Epithelial cell of umbilical artery (primary cell): ENCODE data around the gene ERP27. TPM values are rescaled to one million over a fixed set of nuclear protein-coding genes. Genes with fewer than 3 reads are reported as not detected.

Source experiments
- total RNA-seq: library from RNA; depleted of rRNA; stranded (reverse); fragments of >200 nt; gene quantifications from 2 replicates; pipeline ENCODE4 v1.2.3, GENCODE V29; 2014

The ERP27 gene
- 0.15 and 0.32 TPM in 2 replicates for total RNA-seq

GRCh38 chr12:14938301-14938700 is at the start of gene ERP27:
Gene ERP27 (minus strand): TSS chr12:14938537. CDS start chr12:14938508, 29 bp downstream.

GRCh38 chr12:14972816-14973215 is 34.5 kb upstream of the ERP27 start, which contains the start of gene PDE6H:
Gene PDE6H (plus strand): TSS chr12:14973042. CDS start chr12:14978013, 4,971 bp downstream.

GRCh38 chr12:14961466-14962152 is 23.3 kb upstream of the ERP27 start, which contains the start of gene ARHGDIB:
Gene ARHGDIB (minus strand): TSS chr12:14961601. CDS start chr12:14950712, 10,889 bp downstream.

GRCh38 chr12:14885718-14886221 is 52.6 kb downstream of the ERP27 start, which contains the start of gene MGP:
Gene MGP (minus strand): TSS chr12:14885854. CDS start chr12:14885791, 63 bp downstream.

Other genes starting within 250 kb of the ERP27 start
- not detected in 2 replicates for gene GUCY2C, start 241.9 kb downstream of the ERP27 start, total RNA-seq
- gene WBP11, start 135.1 kb downstream of the ERP27 start, total RNA-seq: 4.5 and 6.7 TPM in 2 replicates
- 0.91 and 0.97 TPM in 2 replicates for gene C12orf60, start 134.9 kb downstream of the ERP27 start, total RNA-seq
- gene SMCO3, start 124.4 kb downstream of the ERP27 start, total RNA-seq: 0.32 and 0.46 TPM in 2 replicates
- gene ART4, start 95.0 kb downstream of the ERP27 start, total RNA-seq: 16.9 and 29.5 TPM in 2 replicates
- gene MGP, start 52.7 kb downstream of the ERP27 start, total RNA-seq: 42.1 and 237 TPM in 2 replicates
- 199 and 403 TPM in 2 replicates for gene ARHGDIB, start 23.1 kb upstream of the ERP27 start, total RNA-seq
- not detected in 2 replicates for gene PDE6H, start 34.5 kb upstream of the ERP27 start, total RNA-seq